ELR (cell line): ENCODE measurements around the gene PPM1F.

Source experiments
- DNase-seq: peaks from one replicate; pipeline ENCODE4 v3.0.0-alpha.2; 2015; ENCODE audit warnings: low read depth

PPM1F gene

DNA sequence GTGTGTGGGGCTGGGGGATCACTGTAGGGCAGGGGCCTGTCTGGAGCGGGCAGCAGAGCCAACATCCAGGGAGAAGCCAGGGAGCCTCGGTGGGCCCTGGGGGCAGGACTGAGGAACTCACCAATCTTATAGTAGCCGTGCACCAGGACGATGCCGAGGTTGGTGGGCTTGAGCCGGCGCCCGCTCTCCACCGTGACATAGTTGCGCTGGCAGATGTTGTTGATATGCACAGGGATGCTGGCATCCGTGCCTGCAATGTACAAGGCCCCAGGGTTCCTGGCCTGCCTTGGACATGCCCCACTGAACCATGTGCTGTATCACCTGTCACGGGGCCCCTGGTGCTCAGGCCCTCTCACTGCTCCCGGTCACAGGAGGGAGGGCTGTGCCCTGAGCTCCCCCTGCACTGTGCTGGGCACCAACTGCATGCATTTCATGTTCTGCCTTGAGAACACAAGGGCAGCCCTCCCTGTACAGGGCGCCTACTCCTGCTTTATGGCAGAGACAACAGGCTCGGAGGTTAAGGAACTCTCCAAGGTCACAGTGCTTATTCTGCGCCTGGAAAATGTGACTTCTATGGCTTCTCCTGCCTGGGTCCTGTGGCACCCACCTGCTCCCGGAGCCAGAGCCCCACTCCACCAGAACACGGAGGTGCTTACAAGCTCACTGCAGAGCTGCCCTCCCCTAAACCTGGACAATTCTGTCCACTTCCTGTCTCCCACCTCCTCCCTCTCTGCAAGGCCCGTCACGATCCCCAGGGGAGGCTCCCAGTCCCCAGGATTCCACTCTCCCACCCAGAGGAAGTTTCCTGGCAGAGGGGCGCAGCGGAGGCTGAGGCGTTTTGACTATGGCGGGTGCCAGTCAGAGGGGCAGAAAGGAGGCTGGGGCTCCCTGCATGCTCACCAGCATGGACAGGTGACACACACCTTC is 7.8 kb upstream of the PPM1F start:
- no peak for DNase-seq

DNA sequence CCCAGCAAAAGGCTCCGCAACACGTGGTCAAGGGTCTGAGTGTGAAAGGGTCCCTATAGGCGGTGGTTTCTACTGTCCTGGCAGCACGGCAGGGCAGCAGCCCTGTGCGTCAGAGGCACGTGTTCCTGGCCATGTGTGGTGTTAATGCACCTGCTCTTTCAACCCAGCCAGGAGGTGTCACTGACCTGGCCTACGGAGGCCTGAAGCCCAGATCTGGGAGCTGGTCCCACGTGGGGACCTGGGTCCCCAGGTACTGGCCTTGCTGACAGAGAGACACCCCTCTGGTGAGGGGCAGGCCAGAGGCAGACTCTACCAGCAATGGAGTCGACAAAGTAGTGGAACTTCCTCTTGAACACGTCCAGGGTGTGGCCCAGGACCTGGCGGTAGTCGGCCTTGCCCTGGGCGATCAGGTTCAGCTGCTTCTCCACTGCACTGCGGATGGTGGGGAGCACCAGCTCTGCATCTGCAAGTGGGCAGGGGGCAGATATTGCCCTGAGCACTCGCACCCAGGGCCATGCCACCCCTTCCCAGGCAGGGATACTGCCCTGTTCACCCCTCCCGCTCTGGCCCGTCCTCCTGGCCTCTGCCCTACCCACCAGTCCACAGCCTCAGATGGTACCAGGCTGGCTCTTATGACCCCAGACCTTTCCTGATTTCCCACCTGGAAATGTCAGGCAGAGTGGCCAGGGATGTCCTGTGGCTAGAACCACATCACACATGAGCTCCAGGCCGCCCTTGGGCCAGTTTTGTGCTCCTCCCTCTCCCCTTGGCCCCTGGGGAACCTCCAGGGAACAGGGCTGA is 6.8 kb upstream of the PPM1F start:
- no peak for DNase-seq

DNA sequence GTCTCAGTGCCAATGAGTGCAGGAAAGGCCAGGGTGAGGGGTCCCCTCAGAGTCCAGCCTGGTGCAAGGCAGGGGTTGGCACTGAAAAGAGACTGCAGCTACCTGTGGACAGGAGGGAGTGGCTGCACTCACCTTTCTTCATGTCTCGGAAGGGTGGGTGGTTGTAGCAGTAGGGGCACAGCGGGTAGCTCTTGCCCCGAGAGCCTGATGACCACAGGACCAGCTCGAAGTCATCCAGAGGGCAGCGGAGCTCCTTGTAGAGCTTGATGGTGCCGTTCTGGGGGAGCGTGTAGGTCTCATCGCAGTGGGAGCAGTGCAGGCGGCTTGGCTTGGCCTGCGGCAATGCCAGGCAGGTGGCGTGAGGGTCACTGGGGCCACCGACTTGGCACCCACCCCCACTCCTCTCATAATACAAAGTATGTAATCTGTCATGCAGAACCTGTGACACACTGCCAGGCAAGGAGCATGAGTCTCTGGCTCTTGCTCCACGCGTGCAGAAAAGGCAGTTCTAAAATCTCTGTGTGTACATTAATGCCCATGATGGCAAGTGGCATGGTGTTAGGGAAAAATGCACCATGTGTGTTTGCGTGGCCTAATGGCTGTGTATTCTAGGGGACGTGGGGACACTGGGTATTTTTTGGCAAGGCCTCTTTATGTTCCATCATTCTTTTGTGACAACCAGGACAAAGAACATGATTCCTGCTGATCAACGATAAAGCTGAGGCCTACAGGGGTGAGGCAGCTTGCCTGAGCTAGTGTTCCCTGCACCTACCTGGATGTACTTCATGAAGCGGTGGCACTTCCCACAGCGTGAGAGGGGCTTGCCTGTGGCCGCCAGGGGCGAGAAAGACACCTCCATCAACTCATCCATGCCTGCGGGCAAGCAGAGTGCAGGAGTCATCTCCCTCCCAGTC is 6.0 kb upstream of the PPM1F start:
- no peak for DNase-seq

DNA sequence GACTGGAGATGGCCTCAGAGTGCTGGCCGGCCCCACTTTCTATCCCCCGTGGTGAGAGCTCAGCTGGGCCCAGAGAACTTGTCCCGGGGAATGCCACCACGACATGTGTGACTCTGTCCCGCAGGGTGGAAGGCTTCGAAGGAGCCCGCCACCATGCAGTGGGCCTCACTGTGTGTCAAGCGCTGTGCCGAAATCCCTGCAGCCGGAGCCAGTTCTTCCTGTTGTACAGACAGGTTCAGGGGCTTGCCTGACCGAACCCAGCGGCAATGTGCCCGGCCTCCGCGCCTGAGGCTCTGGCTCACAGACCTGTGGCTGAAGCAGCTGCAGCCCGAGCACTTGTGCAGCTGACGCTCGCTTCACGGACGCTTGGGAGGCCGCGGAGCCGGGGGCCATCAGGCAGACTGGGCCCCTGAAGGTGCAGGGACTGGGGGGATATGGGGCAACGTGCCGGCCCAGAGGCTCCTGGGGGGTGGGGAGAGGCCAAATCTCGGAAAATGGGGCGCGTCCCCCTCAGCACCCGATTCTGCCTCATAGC is 650 bp downstream of the PPM1F start:
- peak; percentile 63 for DNase-seq

DNA sequence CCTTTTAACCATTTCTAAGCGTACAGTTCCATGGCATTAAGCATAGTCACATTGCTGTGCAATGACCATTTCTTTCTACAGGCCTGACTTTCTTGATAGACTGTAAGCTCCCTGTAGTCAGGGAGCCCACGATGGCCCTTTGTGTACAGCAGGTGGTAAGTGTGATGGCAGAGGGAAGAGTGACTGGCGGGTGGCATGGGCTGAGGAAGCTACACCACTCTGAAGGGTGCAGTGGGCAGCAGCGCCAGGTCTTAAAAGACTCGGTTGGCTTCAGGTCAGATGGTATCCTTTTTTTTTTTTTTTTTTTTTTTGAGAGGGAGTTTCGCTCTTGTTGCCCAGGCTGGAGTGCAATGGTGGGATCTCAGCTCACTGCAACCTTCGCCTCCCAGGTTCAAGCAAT is 1.6 kb downstream of the PPM1F start:
- no peak for DNase-seq

DNA sequence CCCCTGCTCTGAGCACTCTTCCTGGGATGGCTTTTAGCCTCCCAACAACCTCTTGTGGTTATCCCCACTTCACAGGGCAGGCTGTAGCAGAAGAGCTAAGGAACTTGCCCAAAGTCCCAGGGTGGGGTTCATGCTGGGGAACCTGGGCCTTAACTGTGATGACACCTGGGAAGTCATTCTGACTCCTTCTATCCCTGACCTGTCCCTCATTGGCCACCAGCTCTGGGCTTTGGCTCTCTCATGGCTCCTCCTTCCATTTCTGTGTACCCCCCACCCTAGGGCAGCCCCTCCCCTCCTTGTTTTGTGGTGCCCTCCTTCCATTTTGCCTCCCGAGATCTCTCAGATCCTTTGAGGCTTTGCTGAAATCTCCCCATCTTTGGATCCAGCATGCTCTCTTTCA is 2.7 kb downstream of the PPM1F start:
- no peak for DNase-seq

DNA sequence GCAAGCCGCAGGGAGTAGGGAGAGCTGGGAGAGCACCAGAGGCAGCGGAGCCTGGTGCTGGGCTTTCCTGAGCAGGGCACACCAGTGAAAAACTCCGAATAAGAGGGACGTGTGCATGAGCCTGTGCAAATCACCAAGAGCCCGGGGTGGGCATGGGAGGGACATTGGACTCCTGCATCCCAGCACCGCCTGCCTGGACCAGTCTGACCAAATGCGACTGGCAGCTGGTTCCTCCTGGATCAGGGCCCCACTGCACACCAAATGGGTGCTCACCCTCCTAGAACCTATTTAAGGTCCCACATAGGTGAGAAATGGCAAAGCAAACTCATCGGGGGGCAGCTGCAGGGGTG is 3.1 kb downstream of the PPM1F start:
- DNase-seq: no peak

DNA sequence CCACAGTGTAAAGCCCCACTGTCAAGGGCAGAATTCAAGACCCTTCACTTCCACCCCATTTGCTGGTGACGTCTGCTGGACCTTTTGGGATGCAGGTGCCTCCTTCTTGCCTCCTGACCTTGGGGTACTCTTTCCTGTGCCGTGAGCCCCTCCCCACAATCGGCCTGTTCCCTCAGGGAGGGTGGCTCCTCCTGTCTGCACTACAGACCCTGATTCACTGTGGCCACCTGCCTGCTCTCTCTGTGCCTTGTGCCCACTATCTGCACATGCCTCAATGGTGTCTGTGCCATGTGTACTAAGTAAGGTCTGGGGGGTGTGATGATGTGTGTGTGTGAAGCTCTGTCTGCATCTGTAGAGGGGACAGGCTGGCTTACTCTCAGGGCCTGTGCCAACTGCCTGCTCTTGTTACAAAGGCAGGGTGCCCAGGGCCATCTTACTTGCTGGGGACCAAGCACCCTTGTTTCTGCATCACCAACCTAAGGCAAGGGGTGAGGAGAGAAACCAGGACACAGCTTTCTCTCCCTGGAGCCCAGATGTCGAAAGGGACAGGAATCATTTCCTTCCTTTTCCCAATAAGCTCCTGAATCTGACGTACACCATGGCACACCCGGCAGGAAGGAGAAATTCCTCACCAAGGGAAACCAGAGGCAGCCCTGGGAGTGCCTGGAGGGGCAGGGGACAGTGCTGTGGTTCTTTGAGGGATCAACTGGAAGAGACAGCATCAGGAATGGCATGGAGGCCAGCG is 3.7 kb downstream of the PPM1F start:
- DNase-seq: no peak

DNA sequence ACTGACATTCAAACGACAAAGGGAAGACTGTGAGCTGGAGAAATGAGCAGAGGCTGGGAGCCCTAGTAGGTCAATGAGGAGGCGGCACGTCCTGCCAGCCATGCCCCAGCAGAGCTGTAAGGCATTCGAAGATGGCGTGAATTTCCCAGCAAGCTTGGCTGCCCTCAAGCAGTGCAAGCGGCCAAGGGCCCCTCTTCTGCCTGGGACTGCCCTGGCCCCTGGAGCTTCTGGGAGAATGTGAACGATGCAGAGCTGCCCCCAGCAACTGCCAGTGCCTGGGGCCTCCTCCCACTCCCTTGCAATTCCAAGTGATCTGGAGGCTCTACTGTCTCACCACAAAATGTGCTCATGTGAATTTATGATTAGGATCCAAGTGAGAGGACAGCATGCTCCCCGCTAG is 4.3 kb downstream of the PPM1F start:
- DNase-seq: no peak

DNA sequence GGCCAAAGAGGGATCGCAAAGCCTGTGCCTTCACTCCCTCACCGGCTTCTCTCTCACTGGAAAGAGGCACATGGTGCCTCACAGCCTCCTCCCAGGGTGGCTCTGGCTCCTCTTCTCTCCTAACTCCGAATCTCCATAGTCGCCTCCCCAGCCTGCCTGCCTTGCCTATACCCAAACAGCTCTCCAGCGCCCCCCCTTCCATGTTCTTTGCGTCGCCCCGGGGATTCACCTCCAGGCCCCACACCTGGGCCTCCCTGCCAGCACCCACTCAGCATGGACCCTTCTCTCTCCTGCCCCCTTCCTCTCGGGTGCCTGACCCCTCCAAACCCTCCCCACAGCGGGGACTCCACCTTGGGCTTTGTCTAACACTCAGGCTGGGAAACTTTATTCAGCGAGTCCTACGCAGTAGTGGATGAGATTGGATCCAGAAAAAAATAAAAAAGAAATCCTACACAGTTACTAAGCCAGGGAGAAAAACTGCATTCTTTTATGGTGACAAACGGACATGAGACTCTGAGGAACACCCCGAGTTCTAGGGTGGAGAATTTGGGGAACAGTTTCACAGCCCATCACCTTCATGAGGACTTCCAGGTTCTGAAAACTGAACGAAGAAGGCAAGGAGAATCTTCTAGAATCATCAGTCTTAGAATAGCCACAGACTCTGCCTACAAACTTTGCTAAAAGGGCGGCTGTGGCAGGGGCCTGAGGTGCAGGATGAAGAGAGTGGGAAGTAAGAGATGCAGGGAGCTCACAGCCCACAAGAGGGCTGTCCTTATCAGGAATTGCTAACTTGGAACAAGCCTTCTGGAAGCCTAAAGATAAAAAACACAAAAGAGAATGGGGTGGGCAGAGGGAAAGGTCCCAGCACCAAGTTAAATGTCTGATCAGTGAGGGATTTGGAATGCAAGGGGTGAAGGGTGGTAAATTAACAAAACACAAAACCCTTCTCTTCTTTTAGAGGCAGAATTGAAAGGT is 5.3 kb downstream of the PPM1F start:
- peak; percentile 76 for DNase-seq

DNA sequence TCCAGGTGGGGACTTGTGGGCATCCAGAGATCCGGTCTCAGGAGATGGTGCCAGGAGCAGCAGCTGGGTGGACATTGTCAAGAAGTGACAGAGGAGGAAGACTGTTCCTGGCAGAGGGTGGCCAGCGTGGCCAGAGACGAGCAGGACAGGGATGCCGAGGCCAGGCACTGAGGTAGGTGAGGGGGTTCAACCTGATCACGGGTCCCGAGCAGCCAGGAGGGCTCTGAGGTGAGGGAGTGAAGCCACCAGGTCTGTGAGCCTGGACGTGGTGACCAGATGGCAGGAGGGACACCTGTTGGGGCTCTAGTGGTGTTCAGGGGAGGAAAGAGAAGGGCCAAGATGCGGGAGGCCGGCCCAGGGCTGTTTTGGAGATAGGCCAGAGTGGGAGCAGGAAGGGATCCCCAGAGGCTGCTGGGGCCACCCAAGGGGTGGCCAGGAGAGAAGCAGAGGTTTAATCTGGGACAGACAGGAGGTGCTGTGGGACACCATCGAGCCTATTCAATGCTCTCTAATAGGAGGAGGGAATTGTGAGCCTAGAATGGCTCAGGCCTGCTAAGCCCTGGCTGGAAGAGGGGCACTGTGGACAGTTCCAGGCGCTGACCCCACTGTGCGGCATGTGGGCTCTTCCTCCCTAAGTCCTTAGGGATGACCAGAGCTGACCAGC is 6.3 kb downstream of the PPM1F start:
- DNase-seq: no peak

DNA sequence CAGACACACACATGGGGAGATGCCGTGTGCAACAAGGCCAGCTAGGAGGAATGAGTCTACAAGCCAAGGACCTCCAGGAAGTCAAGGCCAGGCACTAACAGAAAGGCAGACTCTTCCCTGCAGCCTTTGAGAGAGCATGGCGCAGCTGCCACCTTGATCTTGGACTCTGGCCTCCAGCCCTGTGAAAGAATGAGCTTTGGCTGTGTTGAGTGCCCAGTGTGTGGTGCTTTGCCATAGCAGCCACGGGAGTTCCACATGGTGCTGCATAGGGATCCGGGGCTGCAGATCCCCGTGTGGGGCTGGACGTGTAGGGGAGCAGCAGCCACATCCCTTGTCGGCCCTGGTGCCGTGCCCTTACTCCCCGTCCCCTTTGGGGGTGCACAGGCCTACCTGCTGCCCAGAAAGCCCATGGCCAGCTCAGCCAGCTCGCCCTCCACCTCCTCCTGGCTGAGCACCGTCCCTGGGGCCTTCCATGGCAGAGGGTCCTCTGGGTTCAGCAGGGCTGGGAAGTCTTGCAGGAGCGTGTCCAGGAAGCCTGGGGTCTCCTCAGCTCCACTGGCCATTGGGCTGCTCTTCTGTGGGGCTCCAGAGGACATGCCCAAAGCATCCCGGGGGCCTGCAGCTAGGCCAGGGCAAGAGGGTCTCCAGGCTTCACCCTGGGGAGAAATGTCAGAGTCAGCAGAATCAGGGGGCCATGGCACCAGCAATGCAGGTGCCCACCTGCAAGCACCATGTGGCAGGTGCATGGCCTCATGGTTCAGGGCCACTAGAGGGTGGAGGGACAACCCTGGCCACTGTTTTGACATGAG is 7.0 kb downstream of the PPM1F start:
- no peak for DNase-seq

DNA sequence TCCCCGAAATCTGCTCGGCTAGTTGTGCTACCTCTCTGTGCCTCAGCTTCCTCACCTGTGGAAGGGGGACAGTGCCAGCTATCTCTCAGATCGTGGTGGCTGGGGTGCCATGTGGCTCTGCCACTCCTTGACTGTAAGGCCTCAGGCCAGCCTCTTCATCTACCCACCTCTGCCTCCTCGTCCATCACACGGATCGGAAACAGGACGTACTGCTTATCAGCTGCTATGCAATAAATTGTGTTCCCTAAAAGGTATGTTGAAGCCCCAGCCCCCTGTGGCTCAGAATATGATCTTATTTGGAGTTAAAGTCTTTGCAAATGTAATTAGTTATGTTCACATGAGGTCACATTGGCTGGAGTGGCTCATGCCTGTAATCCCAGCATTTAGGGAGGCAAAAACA is 7.8 kb downstream of the PPM1F start:
- DNase-seq: no peak

DNA sequence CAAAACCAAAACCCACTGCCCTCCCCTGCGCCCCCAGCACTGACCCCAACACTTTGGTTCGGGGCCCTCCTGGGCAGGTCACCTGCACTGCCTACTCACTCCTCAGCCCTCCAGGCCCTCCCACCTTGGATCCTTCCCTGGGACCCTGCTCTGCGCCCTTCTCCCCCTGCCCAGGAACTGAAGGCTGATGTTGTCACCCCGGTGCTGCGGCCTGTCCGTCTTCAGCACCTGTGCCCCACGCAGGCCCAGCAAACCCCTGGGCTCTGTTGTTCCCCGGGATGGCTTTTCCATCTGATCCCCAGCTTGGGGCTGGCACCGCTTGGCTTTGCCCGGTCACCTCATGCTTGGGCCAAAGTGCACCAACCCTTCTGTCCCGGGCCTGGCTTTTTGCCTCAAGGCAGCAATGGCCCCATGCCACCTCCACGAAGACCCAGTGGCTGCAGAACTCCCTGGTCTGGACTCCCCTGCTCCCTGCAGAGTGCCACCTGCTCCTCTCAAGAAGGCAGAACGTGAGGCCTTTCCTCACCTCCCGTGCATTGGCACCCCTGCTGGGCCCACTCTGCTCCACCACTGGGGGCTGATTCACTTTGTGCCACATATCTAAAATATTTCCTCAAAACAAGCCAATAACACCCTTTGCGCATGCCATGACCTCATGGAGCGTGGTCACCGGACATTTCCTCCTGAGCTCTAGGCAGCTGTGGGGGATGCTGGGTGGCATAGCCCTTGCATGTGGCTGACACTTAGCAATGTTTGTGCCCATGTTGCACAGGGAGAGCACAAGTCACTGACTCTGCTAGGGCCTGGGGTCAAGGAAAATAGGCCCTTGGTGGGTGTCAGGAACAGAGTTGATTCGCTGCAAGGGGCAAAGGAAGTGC is 8.8 kb downstream of the PPM1F start:
- DNase-seq: peak; percentile 57

DNA sequence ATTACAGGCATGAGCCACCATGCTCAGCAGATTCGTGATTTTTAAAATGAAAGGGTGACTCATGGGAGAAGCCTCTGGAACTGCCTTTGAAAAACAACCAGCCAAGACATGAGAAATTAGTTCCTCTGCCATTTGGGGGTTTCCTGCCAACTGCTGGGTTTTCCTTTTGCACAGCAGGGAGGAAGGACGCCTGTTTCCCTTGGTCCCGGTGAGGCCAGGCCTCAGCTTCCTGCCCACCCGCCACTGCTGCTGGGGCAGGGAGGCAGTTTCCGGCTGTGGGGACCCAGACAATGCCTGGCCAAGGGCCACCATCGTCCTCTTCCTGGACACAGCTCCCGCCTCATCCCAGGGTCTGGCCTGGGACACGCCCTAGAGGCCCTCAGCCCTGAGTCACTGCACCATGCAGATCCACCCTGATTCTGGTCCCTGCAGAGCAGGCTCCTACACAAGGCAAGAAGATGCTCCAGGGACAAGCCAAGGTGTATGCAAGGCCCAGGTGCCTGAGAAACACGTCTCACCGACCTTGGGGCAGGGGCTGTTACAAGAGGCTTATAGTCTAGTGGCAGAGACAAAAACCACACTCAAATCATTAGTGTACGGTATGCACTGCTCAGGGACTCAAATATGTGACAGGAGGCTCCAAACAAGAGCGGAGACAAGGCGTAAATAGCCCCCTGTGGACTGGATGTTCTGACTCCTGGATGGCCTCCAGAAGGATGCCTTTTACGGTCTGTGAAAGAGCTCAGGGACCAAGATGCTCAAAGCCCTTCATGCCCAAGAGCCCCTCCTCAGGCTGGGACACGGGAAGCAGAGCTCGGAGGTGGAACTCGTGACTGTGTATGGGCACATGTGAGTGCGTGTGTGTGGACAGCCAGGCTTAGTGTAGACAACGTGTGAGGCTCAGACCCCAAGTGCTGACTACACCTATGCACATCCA is 10.0 kb downstream of the PPM1F start:
- DNase-seq: peak; percentile 93

DNA sequence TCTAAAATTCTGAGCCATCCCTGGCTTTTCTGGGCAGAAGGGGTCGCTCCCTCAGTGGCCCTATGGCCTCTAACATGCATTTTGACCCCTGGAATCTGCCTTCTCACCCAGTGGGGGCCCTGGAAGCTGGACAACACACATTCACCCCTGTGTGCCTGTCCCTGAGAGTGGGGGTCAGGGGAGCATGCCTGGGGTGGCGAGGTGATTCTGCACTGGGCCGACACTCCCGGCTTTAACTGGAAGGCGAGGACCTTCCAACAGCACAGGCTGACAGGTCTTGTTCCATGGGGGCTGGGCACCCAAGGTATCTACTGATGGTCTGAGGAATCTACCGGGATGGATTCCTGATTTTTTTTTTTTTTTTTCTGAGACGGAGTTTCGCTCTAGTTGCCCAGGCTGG is 10.7 kb downstream of the PPM1F start:
- no peak for DNase-seq

DNA sequence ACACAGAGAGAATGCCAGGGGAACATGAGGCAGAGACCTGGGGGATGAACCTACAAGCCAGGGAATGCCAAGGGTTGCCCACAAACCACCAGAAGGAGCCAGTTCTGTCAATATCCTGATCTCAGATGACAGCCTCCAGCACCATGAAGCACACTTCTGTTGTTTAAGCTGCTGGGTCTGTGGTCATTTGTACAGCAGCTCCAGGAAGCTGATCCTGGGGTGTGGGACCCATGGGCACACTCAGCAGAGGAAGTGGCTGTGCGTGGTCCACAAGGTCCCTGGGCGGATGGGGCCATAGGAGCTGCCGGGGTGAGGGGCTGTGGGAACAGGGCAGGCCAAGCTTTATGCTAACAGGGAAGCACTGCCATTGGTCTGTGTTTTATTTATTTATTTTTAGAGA is 12.1 kb downstream of the PPM1F start:
- no peak for DNase-seq
